Sigmoid colon (tissue), 7 donors: ENCODE data around the gene INPP5E. TPM values are rescaled to one million over a fixed set of nuclear protein-coding genes. Genes with fewer than 3 reads are reported as not detected.

Experiments
- DNase-seq: peaks from one replicate; pipeline ENCODE4 v3.0.0-alpha.2; 2019
- H3K27ac ChIP-seq, 4 donors: fragments of 200-600 bp; sonication (generic); one replicate each; pipeline ENCODE4 v1.5.1; 2016 to 2019; ENCODE audit warnings: mild to moderate bottlenecking in 1 of 4
- H3K27me3 ChIP-seq, 3 donors: fragments of 200-600 bp; sonication (generic); one replicate each; pipeline ENCODE4 v1.5.1; 2019; ENCODE audit warnings: mild to moderate bottlenecking in 1 of 3
- H3K36me3 ChIP-seq, 4 donors: fragments of 200-600 bp; sonication (generic); one replicate each; pipeline ENCODE4 v1.5.1; 2016 to 2019
- H3K4me1 ChIP-seq, 4 donors: fragments of 200-600 bp; sonication (generic); one replicate each; pipeline ENCODE4 v1.5.1; 2017 to 2019
- H3K4me3 ChIP-seq, 4 donors: fragments of 200-600 bp; sonication (generic); one replicate each; pipeline ENCODE4 v1.5.1; 2017 to 2019; ENCODE audit warnings: mild to moderate bottlenecking in 2 of 4, moderate library complexity in 1 of 4
- H3K9me3 ChIP-seq, 4 donors: fragments of 200-600 bp in 3 of 4; sonication (generic) in 3 of 4; one replicate each; pipeline versions ENCODE4 v1.5.1 to v1.6.1; 2013 to 2019
- EP300 ChIP-seq, 4 donors: sonication (generic); formaldehyde crosslinking; IDR thresholded peaks; one replicate each; pipeline ENCODE4 v1.6.1; 2017; ENCODE audit warnings: antibody characterized with exemption in 4 of 4
- POLR2A ChIP-seq, 2 donors: fragments of 450-650 bp; IDR thresholded peaks; one replicate each; pipeline ENCODE4 v1.6.1; 2016; ENCODE audit warnings: antibody characterized with exemption in 2 of 2, mild to moderate bottlenecking in 2 of 2, moderate library complexity in 2 of 2
- POLR2AphosphoS5 ChIP-seq, 4 donors: sonication (generic); formaldehyde crosslinking; IDR thresholded peaks; one replicate each; pipeline ENCODE4 v1.6.1; 2017; ENCODE audit warnings: antibody characterized with exemption in 4 of 4
- WGBS, 2 donors: extraction: QIAGEN DNeasy Blood & Tissue Kit; methylation state at CpG; one replicate each; pipeline ENCODE4 v1.1.7; 2013; 5-methylcytosine and 5-hydroxymethylcytosine counted together
- intact Hi-C: fragments of 100-400 bp; cut with DNase I; formaldehyde crosslinking; loops from one replicate; pipeline ENCODE4 v1.15.1; 2023
- polyA plus RNA-seq, 3 donors: library from polyadenylated mRNA; stranded (reverse); fragments of 200-250 nt; gene quantifications; one replicate each; pipeline ENCODE4 v1.2.3, GENCODE V29; 2013
- total RNA-seq, 4 donors: library from RNA; depleted of rRNA; stranded (reverse); fragments of >200 nt; gene quantifications; one replicate each; pipeline ENCODE4 v1.1.0, GENCODE V29; 2016
- TF ChIP-seq, protein P1 (sequence below), 4 experiments: fragments of 450-650 bp in 3 of 4; fragments of 200-600 bp in 1 of 4; IDR thresholded peaks; one replicate each; pipeline ENCODE4 v1.5.1; 2016 to 2019; ENCODE audit warnings: antibody characterized with exemption in 4 of 4, mild to moderate bottlenecking in 3 of 4, moderate library complexity in 2 of 4
- donor health status: healthy with polysubstance abuse.
- donor health status: Bipolar disorder and iron deficiency.
- donor health status: healthy.

INPP5E gene
- total and polyA plus RNA-seq, 7 donors, result 1.8 to 12.2 (median 5.6) TPM

GRCh38 chr9:136419092-136419420 is 20.6 kb downstream of the INPP5E start:
- intact Hi-C loops, result no loop called here
- no peaks in the 10 kb centered on the region for H3K27me3 ChIP-seq
- no peaks in the 10 kb centered on the region for H3K9me3 ChIP-seq
- peaks cover 41 to 100% (median 92%) of the 10 kb centered on the region in 4 donors for H3K36me3 ChIP-seq
- no peak overlapping the region for H3K4me3 ChIP-seq
- H3K27ac ChIP-seq, result no peak overlapping the region
- TF ChIP-seq, protein P1, sequence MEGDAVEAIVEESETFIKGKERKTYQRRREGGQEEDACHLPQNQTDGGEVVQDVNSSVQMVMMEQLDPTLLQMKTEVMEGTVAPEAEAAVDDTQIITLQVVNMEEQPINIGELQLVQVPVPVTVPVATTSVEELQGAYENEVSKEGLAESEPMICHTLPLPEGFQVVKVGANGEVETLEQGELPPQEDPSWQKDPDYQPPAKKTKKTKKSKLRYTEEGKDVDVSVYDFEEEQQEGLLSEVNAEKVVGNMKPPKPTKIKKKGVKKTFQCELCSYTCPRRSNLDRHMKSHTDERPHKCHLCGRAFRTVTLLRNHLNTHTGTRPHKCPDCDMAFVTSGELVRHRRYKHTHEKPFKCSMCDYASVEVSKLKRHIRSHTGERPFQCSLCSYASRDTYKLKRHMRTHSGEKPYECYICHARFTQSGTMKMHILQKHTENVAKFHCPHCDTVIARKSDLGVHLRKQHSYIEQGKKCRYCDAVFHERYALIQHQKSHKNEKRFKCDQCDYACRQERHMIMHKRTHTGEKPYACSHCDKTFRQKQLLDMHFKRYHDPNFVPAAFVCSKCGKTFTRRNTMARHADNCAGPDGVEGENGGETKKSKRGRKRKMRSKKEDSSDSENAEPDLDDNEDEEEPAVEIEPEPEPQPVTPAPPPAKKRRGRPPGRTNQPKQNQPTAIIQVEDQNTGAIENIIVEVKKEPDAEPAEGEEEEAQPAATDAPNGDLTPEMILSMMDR (IDR thresholded peaks at IDR 0.05), result no peak
- TF ChIP-seq EP300 (IDR thresholded peaks at IDR 0.05) (no peak), POLR2AphosphoS5 (IDR thresholded peaks at IDR 0.05) (no peak), POLR2A (IDR thresholded peaks at IDR 0.05) (no peak)
- 90 to 96% methylated on average over 12 of the region's 12 CpGs for WGBS, 2 donors
- no peak for DNase-seq
- no peaks in the 10 kb centered on the region for H3K4me1 ChIP-seq

- intact Hi-C loops, result no loop called here
- H3K27ac ChIP-seq, result no peak overlapping the region
- DNase-seq, result no peak
- H3K9me3 ChIP-seq, result no peaks in the 10 kb centered on the region
- TF ChIP-seq, protein P1 (IDR thresholded peaks at IDR 0.05), result no peak
- TF ChIP-seq EP300 (IDR thresholded peaks at IDR 0.05) (no peak), POLR2A (IDR thresholded peaks at IDR 0.05) (no peak), POLR2AphosphoS5 (IDR thresholded peaks at IDR 0.05) (no peak)
- no peak overlapping the region for H3K4me3 ChIP-seq
- WGBS, 2 donors, result 94 to 96% methylated on average over 48 of the region's 48 CpGs
- peaks cover 43 to 100% (median 93%) of the 10 kb centered on the region in 4 donors for H3K36me3 ChIP-seq
- no peaks in the 10 kb centered on the region for H3K4me1 ChIP-seq
- H3K27me3 ChIP-seq, result no peaks in the 10 kb centered on the region
Measured at GRCh38 chr9:136418182-136419091, 21.2 kb downstream of the INPP5E start.

GRCh38 chr9:136416914-136417313 is 22.7 kb downstream of the INPP5E start:
- H3K9me3 ChIP-seq, result no peaks in the 10 kb centered on the region
- no peak overlapping the region for H3K4me3 ChIP-seq
- no peak for DNase-seq
- peaks cover 0 to 2% (median under 1%) of the 10 kb centered on the region in 4 donors for H3K4me1 ChIP-seq
- no peak overlapping the region for H3K27ac ChIP-seq
- H3K36me3 ChIP-seq, result peaks cover 45 to 96% (median 85%) of the 10 kb centered on the region in 4 donors
- intact Hi-C loops, result no loop called here
- no peak for TF ChIP-seq POLR2A (IDR thresholded peaks at IDR 0.05)
- TF ChIP-seq, protein P1 (IDR thresholded peaks at IDR 0.05), result no peak
- no peak for TF ChIP-seq EP300 (IDR thresholded peaks at IDR 0.05)
- no peak for TF ChIP-seq POLR2AphosphoS5 (IDR thresholded peaks at IDR 0.05)
- 92 to 93% methylated on average over 19 of the region's 19 CpGs for WGBS, 2 donors
- H3K27me3 ChIP-seq, result no peaks in the 10 kb centered on the region

GRCh38 chr9:136416427-136416826 is 23.2 kb downstream of the INPP5E start:
- peaks cover 41 to 91% (median 80%) of the 10 kb centered on the region in 4 donors for H3K36me3 ChIP-seq
- intact Hi-C loops, result no loop called here
- H3K27me3 ChIP-seq, result no peaks in the 10 kb centered on the region

More at GRCh38 chr9:136416427-136416826, 23.2 kb downstream of the INPP5E start:
- Histone ChIP-seq H3K4me3 (no peak overlapping the region), H3K9me3 (no peaks in the 10 kb centered on the region), H3K27ac (no peak overlapping the region), H3K4me1 (peaks cover 0 to 7% (median 5%) of the 10 kb centered on the region in 4 donors)
- DNase-seq, result no peak
- TF ChIP-seq POLR2AphosphoS5 (IDR thresholded peaks at IDR 0.05) (no peak), EP300 (IDR thresholded peaks at IDR 0.05) (no peak), POLR2A (IDR thresholded peaks at IDR 0.05) (no peak)
- TF ChIP-seq, protein P1 (IDR thresholded peaks at IDR 0.05), result no peak
- WGBS, 2 donors, result 96 to 97% methylated on average over 8 of the region's 8 CpGs
